Ishikawa (cell line): ENCODE data around the gene NTN1.
A peak's percentile ranks its signal among the peaks of the same experiment; 100 is the strongest.

Experiments
- CEBPB ChIP-seq: IDR thresholded peaks from 2 replicates; pipeline ENCODE4 v1.6.1; 2012
- CREB1 ChIP-seq: IDR thresholded peaks from 2 replicates; pipeline ENCODE4 v1.6.1; 2012; ENCODE audit warnings: low read depth
- EGR1 ChIP-seq: IDR thresholded peaks from 2 replicates; pipeline ENCODE4 v1.6.1; 2012
- EP300 ChIP-seq: IDR thresholded peaks from 2 replicates; pipeline ENCODE4 v1.6.1; 2012; ENCODE audit warnings: borderline replicate concordance
- FOXM1 ChIP-seq: IDR thresholded peaks from 2 replicates; pipeline ENCODE4 v1.6.1; 2012; ENCODE audit warnings: low read depth, borderline replicate concordance
- NFIC ChIP-seq: IDR thresholded peaks from 2 replicates; pipeline ENCODE4 v1.6.1; 2012
- RAD21 ChIP-seq: IDR thresholded peaks from 2 replicates; pipeline ENCODE4 v1.6.1; 2012; ENCODE audit warnings: low read depth
- TAF1 ChIP-seq: IDR thresholded peaks from 2 replicates; pipeline ENCODE4 v1.6.1; 2012; ENCODE audit warnings: low read depth, mild to moderate bottlenecking
- TCF12 ChIP-seq: IDR thresholded peaks from 2 replicates; pipeline ENCODE4 v1.6.1; 2012; ENCODE audit warnings: low read depth
- TEAD4 ChIP-seq: IDR thresholded peaks from 2 replicates; pipeline ENCODE4 v1.6.1; 2012
- YY1 ChIP-seq: IDR thresholded peaks from 2 replicates; pipeline ENCODE4 v1.6.1; 2012; ENCODE audit warnings: low read depth
- ZBTB7A ChIP-seq: IDR thresholded peaks from 2 replicates; pipeline ENCODE4 v1.6.1; 2012; ENCODE audit warnings: low read depth
- TF ChIP-seq, protein P1 (sequence below): IDR thresholded peaks from 2 replicates; pipeline ENCODE4 v1.6.1; 2012; ENCODE audit warnings: low read depth, mild to moderate bottlenecking
- TF ChIP-seq, protein P2 (sequence below): IDR thresholded peaks from 2 replicates; pipeline ENCODE4 v1.6.1; 2012
- TF ChIP-seq, protein P3 (sequence below): IDR thresholded peaks from 2 replicates; pipeline ENCODE4 v1.6.1; 2012

The NTN1 gene

DNA sequence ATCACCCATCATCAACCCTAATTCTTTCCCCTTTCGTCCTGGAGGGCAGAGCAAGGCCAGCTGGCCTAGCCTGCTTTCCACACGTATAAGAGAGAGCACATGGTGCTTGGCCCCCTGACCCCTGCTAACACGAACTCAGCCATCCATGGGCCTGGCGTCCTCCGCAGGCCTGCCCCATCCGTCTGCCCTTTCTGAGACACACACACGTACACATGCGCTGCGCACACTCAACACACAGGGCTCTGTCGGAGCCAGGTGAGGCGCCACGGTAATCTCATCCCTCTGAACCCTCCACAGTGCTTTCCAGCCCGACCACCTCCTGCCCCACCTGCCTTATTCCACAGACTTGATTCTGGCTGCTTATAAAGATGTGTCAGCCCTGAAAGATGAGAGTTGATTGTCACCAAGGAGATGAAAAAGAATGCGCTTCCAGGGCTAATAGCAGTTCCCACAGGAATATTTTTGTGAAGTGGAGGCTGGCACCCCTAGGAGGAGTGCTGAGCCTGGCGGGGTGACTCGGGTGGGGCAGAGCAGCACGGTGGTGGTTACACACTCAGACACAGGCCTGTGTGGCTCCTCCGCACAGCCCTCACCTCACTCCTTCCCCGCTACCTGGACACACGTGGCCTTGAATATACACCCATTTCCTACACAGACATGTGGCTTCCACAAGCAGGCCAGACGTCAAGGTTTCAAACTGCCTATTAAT is 228.1 kb downstream of the NTN1 start:
- TF ChIP-seq YY1: no peak
- no peak for TF ChIP-seq EP300
- no peak for TF ChIP-seq TEAD4
- TF ChIP-seq TAF1: no peak
- no peak for TF ChIP-seq CREB1
- TF ChIP-seq, protein P1, sequence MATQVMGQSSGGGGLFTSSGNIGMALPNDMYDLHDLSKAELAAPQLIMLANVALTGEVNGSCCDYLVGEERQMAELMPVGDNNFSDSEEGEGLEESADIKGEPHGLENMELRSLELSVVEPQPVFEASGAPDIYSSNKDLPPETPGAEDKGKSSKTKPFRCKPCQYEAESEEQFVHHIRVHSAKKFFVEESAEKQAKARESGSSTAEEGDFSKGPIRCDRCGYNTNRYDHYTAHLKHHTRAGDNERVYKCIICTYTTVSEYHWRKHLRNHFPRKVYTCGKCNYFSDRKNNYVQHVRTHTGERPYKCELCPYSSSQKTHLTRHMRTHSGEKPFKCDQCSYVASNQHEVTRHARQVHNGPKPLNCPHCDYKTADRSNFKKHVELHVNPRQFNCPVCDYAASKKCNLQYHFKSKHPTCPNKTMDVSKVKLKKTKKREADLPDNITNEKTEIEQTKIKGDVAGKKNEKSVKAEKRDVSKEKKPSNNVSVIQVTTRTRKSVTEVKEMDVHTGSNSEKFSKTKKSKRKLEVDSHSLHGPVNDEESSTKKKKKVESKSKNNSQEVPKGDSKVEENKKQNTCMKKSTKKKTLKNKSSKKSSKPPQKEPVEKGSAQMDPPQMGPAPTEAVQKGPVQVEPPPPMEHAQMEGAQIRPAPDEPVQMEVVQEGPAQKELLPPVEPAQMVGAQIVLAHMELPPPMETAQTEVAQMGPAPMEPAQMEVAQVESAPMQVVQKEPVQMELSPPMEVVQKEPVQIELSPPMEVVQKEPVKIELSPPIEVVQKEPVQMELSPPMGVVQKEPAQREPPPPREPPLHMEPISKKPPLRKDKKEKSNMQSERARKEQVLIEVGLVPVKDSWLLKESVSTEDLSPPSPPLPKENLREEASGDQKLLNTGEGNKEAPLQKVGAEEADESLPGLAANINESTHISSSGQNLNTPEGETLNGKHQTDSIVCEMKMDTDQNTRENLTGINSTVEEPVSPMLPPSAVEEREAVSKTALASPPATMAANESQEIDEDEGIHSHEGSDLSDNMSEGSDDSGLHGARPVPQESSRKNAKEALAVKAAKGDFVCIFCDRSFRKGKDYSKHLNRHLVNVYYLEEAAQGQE: no peak
- no peak for TF ChIP-seq CEBPB
- no peak for TF ChIP-seq FOXM1
- TF ChIP-seq NFIC: no peak
- TF ChIP-seq, protein P2, sequence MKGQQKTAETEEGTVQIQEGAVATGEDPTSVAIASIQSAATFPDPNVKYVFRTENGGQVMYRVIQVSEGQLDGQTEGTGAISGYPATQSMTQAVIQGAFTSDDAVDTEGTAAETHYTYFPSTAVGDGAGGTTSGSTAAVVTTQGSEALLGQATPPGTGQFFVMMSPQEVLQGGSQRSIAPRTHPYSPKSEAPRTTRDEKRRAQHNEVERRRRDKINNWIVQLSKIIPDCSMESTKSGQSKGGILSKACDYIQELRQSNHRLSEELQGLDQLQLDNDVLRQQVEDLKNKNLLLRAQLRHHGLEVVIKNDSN: no peak
- TF ChIP-seq TCF12: no peak
- TF ChIP-seq, protein P3, sequence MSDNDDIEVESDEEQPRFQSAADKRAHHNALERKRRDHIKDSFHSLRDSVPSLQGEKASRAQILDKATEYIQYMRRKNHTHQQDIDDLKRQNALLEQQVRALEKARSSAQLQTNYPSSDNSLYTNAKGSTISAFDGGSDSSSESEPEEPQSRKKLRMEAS: no peak
- TF ChIP-seq ZBTB7A: no peak
- TF ChIP-seq EGR1: no peak

DNA sequence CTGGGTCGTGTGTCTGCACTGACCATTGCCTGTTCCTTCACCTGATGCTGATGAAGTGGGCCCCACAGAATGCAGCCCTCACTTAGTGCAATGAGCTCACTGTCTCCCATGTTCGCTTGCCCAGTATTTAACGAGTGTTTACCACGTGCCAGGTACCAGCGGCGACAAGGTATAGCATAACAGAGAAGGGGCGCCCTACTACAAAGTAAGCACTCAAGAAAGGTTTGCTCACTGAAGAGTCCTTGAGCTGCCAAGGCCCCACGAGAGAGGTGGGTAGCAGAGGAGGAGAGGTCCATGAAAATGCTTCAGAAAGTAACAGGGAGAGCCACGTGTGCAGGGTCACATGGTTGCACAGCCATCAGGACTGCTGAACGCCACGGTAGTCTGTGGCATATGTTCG is 230.0 kb downstream of the NTN1 start:
- TF ChIP-seq TEAD4: no peak
- TF ChIP-seq YY1: no peak
- TF ChIP-seq, protein P1: no peak
- no peak for TF ChIP-seq NFIC
- no peak for TF ChIP-seq EP300
- TF ChIP-seq CREB1: no peak
- TF ChIP-seq ZBTB7A: no peak
- no peak for TF ChIP-seq CEBPB
- TF ChIP-seq, protein P3: no peak
- no peak for TF ChIP-seq TAF1
- TF ChIP-seq, protein P2: no peak
- TF ChIP-seq TCF12: no peak
- TF ChIP-seq RAD21: no peak
- TF ChIP-seq FOXM1: no peak

DNA sequence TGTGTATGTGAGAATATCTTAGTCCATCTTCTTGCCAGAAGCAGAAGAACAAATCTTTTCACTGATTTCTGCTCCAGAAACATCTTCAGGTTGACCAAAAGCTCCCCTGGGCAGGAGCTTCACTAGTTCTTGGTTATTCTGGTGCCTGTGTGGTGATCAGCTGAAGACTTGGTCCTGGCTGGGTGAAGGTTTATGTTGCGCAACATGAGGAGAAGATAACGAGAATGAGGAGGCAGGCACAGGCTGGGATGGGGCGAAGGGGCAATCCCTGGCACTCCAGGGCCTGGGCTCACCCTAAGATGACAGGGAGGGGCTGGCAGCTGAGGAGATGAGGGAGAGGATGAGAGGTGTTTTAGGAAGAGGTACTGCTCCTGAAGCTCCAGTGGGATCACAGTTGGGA is 232.0 kb downstream of the NTN1 start:
- TF ChIP-seq CEBPB: peak; percentile 71
- TF ChIP-seq, protein P3: no peak

DNA sequence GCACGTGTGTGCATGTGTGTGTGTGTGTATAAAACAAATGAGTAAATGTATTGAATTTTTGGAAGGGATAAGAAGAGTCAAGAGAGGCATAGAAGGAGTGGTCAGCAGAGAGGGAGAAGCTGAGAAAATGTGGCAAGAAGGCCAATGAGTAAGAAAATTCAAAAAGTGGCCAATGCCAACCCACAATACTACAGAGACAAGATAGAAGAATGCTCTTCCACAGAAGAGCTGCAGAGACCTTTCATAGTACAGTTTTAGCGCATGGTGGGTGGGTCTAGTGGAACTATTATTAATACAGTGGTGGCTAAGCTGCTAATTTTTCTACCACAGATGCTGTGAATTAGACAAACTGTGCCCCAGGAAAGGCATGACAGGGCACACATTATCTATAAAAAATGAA is 233.5 kb downstream of the NTN1 start:
- TF ChIP-seq YY1 (no peak), RAD21 (no peak), TCF12 (no peak)
- TF ChIP-seq, protein P1: no peak
- TF ChIP-seq, protein P3: no peak
